WTC11 (cell line): ENCODE data around the gene DARS1. TPM values are rescaled to one million over a fixed set of nuclear protein-coding genes. Genes with fewer than 3 reads are reported as not detected.

ENCODE experiments used
- ATAC-seq: fragments of 200-7000 bp; cut with Tn5 transposase; 2 replicates; pipeline ENCODE4 v1.10.0; 2021; ENCODE audit warnings: mild to moderate bottlenecking, moderate library complexity
- CTCF ChIA-PET: fragments of 300-600 bp; sonication (Branson Sonifier 250); formaldehyde crosslinking; loops from one replicate; lab custom pipeline; 2021; ENCODE audit warnings: antibody characterized with exemption; lab: Charles Lee
- POLR2A ChIA-PET: fragments of 350-600 bp; sonication (Branson Sonifier 250); formaldehyde crosslinking; loops from one replicate; lab custom pipeline; 2021; ENCODE audit warnings: antibody characterized with exemption; lab: Charles Lee
- DNase-seq: peaks from one replicate; pipeline ENCODE4 v3.0.0; 2021; ENCODE audit warnings: low spot score
- H3K27ac Mint-ChIP-seq: 2 replicates; pipeline ENCODE4 v1.8.0; 2021; ENCODE audit warnings: mixed read lengths
- H3K27me3 Mint-ChIP-seq: 2 replicates; pipeline ENCODE4 v1.8.0; 2021; ENCODE audit warnings: low read depth, mild to moderate bottlenecking, moderate library complexity, mixed read lengths
- H3K36me3 Mint-ChIP-seq: 2 replicates; pipeline ENCODE4 v1.8.0; 2021; ENCODE audit warnings: mixed read lengths
- H3K4me1 Mint-ChIP-seq: 2 replicates; pipeline ENCODE4 v1.8.0; 2022; ENCODE audit warnings: mixed read lengths
- H3K4me3 Mint-ChIP-seq: 2 replicates; pipeline ENCODE4 v1.8.0; 2021; ENCODE audit warnings: mild to moderate bottlenecking, moderate library complexity, mixed read lengths
- H3K9me3 Mint-ChIP-seq: 2 replicates; pipeline ENCODE4 v1.8.0; 2021; ENCODE audit warnings: mixed read lengths
- CTCF ChIP-seq: fragments of 200-600 bp; IDR thresholded peaks from 2 replicates; pipeline ENCODE4 v1.8.0; 2022; ENCODE audit warnings: antibody characterized with exemption
- EMX1 ChIP-seq: fragments of 250-450 bp; sonication (Bioruptor Pico); IDR thresholded peaks from 2 replicates; pipeline ENCODE4 v1.8.0; 2021; ENCODE audit warnings: mild to moderate bottlenecking
- ETV6 ChIP-seq: sonication (generic); formaldehyde crosslinking; IDR thresholded peaks from 2 replicates; pipeline ENCODE4 v1.8.1; 2022; ENCODE audit warnings: mild to moderate bottlenecking, missing genetic modification reagents
- FOXJ3 ChIP-seq: sonication (generic); formaldehyde crosslinking; IDR thresholded peaks from 2 replicates; pipeline ENCODE4 v1.9.0; 2021; ENCODE audit warnings: missing genetic modification reagents, mild to moderate bottlenecking, borderline replicate concordance
- IRF1 ChIP-seq: sonication (generic); formaldehyde crosslinking; IDR thresholded peaks from 2 replicates; pipeline ENCODE4 v1.8.0; 2023; ENCODE audit warnings: missing genetic modification reagents
- MXD4 ChIP-seq: fragments of 250-450 bp; sonication (Bioruptor Pico); IDR thresholded peaks from 2 replicates; pipeline ENCODE4 v1.8.0; 2021; ENCODE audit warnings: mild to moderate bottlenecking, moderate library complexity, borderline replicate concordance
- NFATC4 ChIP-seq: fragments of 250-450 bp; sonication (Bioruptor Pico); IDR thresholded peaks from 2 replicates; pipeline ENCODE4 v1.9.0; 2021; ENCODE audit warnings: mild to moderate bottlenecking
- NR3C1 ChIP-seq: sonication (generic); formaldehyde crosslinking; conservative IDR thresholded peaks from 2 replicates; pipeline ENCODE4 v1.8.1; 2023; ENCODE audit warnings: low read depth, mild to moderate bottlenecking, missing genetic modification reagents
- OVOL2 ChIP-seq: fragments of 250-450 bp; sonication (Bioruptor Pico); IDR thresholded peaks from 2 replicates; pipeline ENCODE4 v1.9.0; 2021; ENCODE audit warnings: mild to moderate bottlenecking, borderline replicate concordance
- SMAD4 ChIP-seq: sonication (generic); formaldehyde crosslinking; IDR thresholded peaks from 2 replicates; pipeline ENCODE4 v1.8.0; 2022; ENCODE audit warnings: mild to moderate bottlenecking, missing genetic modification reagents
- SOX15 ChIP-seq: fragments of 250-450 bp; sonication (Bioruptor Pico); IDR thresholded peaks from 2 replicates; pipeline ENCODE4 v1.9.0; 2021; ENCODE audit warnings: mild to moderate bottlenecking
- STAT6 ChIP-seq: sonication (generic); formaldehyde crosslinking; conservative IDR thresholded peaks from 2 replicates; pipeline ENCODE4 v1.8.1; 2023; ENCODE audit warnings: mild to moderate bottlenecking, low read depth, missing genetic modification reagents, moderate library complexity
- TEAD4 ChIP-seq: sonication (generic); formaldehyde crosslinking; IDR thresholded peaks from 2 replicates; pipeline ENCODE4 v1.8.0; 2022; ENCODE audit warnings: mild to moderate bottlenecking, missing genetic modification reagents
- ZBTB21 ChIP-seq: sonication (generic); formaldehyde crosslinking; IDR thresholded peaks from 2 replicates; pipeline ENCODE4 v1.8.1; 2023; ENCODE audit warnings: mild to moderate bottlenecking, missing genetic modification reagents, borderline replicate concordance
- ZNF232 ChIP-seq: sonication (generic); formaldehyde crosslinking; IDR thresholded peaks from 2 replicates; pipeline ENCODE4 v1.8.0; 2022; ENCODE audit warnings: mild to moderate bottlenecking, missing genetic modification reagents
- ZSCAN18 ChIP-seq: fragments of 250-450 bp; sonication (Bioruptor Pico); IDR thresholded peaks from 2 replicates; pipeline ENCODE4 v2.1.2; 2022; ENCODE audit warnings: mild to moderate bottlenecking, moderate library complexity
- total RNA-seq: library from RNA; stranded (reverse); gene quantifications from 3 replicates; pipeline ENCODE4 v1.2.3, GENCODE V29; 2021

The DARS1 gene
- total RNA-seq, 1 experiment from 2014 or later = 80.9 TPM

- TF ChIP-seq CTCF = no peak
These were observed 24.7 kb upstream of the DARS1 start (continued) for GRCh38 chr2:136010126-136010525.

GRCh38 chr2:136008205-136008865, 22.9 kb upstream of the DARS1 start:
- no peak for ATAC-seq
- POLR2A ChIA-PET = interaction anchor here (1.0 kb wide), 1 partner anchor 11 kb away, joined by 3 read pairs; no protein-coding TSS in a partner anchor
- peaks cover 27% of the 10 kb centered on the region for H3K4me1 Mint-ChIP-seq
- TF ChIP-seq ZBTB21 (CRISPR knock-in tag) (no peak), SMAD4 (CRISPR knock-in tag) (no peak), OVOL2 (CRISPR knock-in tag) (no peak), EMX1 (CRISPR knock-in tag) (no peak), ZSCAN18 (CRISPR knock-in tag) (no peak), CTCF (no peak), IRF1 (no peak), ETV6 (CRISPR knock-in tag) (no peak), MXD4 (no peak), STAT6 (no peak), NR3C1 (CRISPR knock-in tag) (no peak)
- TF ChIP-seq, all 79 proteins: peak for 0
- Mint-ChIP-seq H3K9me3 (peaks cover 13% of the 10 kb centered on the region), H3K27ac (no peak overlapping the region), H3K36me3 (peaks cover 13% of the 10 kb centered on the region), H3K27me3 (no peaks in the 10 kb centered on the region; the same call in 1 of the 2 replicates), H3K4me3 (no peak overlapping the region)
- CTCF ChIA-PET = interaction anchor here (2.0 kb wide), 1 partner anchor 11 kb away, joined by 6 read pairs; no protein-coding TSS in a partner anchor
- DNase-seq = no peak

- Mint-ChIP-seq H3K4me1 (peaks cover 18% of the 10 kb centered on the region), H3K27ac (0 out of 2 replicates have a peak overlapping the region, but pooled peaks have one; percentile 39), H3K4me3 (no peak overlapping the region), H3K27me3 (no peaks in the 10 kb centered on the region; the same call in 1 of the 2 replicates), H3K9me3 (peaks cover 13% of the 10 kb centered on the region)
- peak; percentile 66 for ATAC-seq
- POLR2A ChIA-PET = no interaction called here
- CTCF ChIA-PET = interaction anchor here (1.0 kb wide), 1 partner anchor 9 kb away, joined by 6 read pairs; no protein-coding TSS in a partner anchor
- no peak for TF ChIP-seq TEAD4 (CRISPR knock-in tag)
- TF ChIP-seq FOXJ3 (CRISPR knock-in tag) = no peak
- TF ChIP-seq SMAD4 (CRISPR knock-in tag) = no peak
- no peak for TF ChIP-seq NFATC4 (CRISPR knock-in tag)
- TF ChIP-seq ZNF232 (CRISPR knock-in tag) = no peak
- no peak for TF ChIP-seq SOX15
- TF ChIP-seq, all 79 proteins: peak for 0
- H3K36me3 Mint-ChIP-seq = peaks cover 13% of the 10 kb centered on the region
- no peak for DNase-seq
These were observed 21.2 kb upstream of the DARS1 start for GRCh38 chr2:136006658-136007057.
